ENCODE measurements around the gene NEU3.
"Not testable (repeated sequence)": the region's sequence is repeated elsewhere in the genome, so short reads cannot be mapped to it uniquely, and the experiment has no call there.

NEU3 gene

DNA sequence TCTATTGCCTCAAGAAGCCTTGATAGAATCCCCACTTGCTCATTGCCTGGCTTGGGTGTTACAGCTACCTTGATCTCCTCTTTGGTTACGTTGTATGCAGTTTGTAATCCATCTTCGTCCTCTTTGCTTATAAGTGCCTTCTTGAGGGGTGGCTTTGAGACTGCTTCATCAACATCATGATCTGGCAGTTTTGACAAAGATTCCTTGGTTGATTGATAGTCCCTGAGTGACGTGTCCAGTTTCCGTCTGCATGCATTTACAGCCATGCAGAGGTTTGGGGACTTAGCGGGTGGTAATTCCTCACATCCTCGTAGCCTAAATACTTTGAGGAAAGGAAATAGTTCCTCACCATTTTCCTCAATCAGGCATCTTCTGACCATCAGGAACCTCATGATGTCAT lies 23.1 kb downstream of the NEU3 start:
- Histone ChIP-seq H3K4me3 (ENCODE audit: low read length in 2 of 2) (no peak overlapping the region), H3K36me3 (ENCODE audit: control insufficient read depth in 2 of 2, insufficient read depth in 2 of 2, low read length in 2 of 2) (peaks cover 3 to 5% of the 10 kb centered on the region in 2 donors), H3K27me3 (ENCODE audit: control insufficient read depth in 1 of 2, insufficient read depth in 2 of 2, low read length in 2 of 2) (no peaks in the 10 kb centered on the region), H3K27ac (ENCODE audit: low read length) (no peak overlapping the region), H3K4me1 (ENCODE audit: control insufficient read depth, insufficient read depth, low read length) (peaks cover 10% of the 10 kb centered on the region), H3K9me3 (ENCODE audit: control insufficient read depth in 2 of 2, low read length in 2 of 2) (no peaks in the 10 kb centered on the region), H3K9ac (ENCODE audit: low read length in 2 of 2) (no peak overlapping the region)

DNA sequence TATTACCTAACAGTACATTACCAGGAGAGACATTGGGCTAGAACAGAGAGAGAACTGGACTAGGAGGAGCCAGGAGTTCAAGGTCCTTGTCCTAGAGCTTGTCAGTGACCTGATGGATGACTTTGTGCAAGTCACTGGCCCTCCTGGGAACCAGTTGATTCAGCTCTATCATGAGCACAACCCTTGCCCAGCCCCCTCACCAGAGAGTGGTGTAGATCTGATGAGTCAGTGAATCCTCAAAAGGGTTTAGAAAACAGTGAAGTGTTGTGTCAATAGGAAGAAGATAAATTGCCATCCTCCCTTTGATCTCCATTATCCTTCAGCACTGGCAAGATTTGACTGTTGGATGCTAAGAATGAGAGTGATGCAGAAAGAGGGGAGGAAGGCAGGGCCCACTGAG lies 24.3 kb downstream of the NEU3 start:
- Histone ChIP-seq H3K9ac (ENCODE audit: low read length in 2 of 2) (no peak overlapping the region), H3K27ac (ENCODE audit: low read length) (no peak overlapping the region), H3K4me1 (ENCODE audit: control insufficient read depth, insufficient read depth, low read length) (peaks cover 10% of the 10 kb centered on the region), H3K4me3 (ENCODE audit: low read length in 2 of 2) (no peak overlapping the region), H3K27me3 (ENCODE audit: control insufficient read depth in 1 of 2, insufficient read depth in 2 of 2, low read length in 2 of 2) (no peaks in the 10 kb centered on the region), H3K36me3 (ENCODE audit: control insufficient read depth in 2 of 2, insufficient read depth in 2 of 2, low read length in 2 of 2) (peaks cover 0 to 5% of the 10 kb centered on the region in 2 donors), H3K9me3 (ENCODE audit: control insufficient read depth in 2 of 2, low read length in 2 of 2) (no peaks in the 10 kb centered on the region)

DNA sequence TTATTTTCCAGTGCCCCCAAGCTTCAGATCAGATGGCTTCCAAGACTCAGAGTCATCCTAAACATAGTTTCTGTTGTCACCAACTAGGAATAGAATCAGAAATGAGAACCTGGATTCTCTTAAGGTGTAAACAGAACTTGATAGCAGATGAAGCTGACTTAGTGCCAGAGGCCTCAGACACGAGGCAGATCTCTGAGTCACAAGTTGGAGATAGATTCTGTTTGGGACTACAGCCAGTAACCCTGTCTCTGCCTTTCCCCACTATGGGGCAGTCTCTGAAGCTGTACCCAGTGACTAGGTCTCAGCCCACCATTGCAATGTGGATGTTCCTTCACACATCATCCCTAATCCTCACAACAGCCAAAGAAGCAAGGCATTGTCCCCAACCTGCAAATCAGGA lies 25.4 kb downstream of the NEU3 start:
- H3K4me1 ChIP-seq (ENCODE audit: control insufficient read depth, insufficient read depth, low read length), result peaks cover 10% of the 10 kb centered on the region
- H3K9ac ChIP-seq (ENCODE audit: low read length in 2 of 2), result no peak overlapping the region
- H3K4me3 ChIP-seq (ENCODE audit: low read length in 2 of 2), result peak overlapping the region in 1 of 2 donors; percentile 5
- H3K36me3 ChIP-seq (ENCODE audit: control insufficient read depth in 2 of 2, insufficient read depth in 2 of 2, low read length in 2 of 2), result peaks cover 0 to 4% of the 10 kb centered on the region in 2 donors
- no peaks in the 10 kb centered on the region for H3K9me3 ChIP-seq (ENCODE audit: control insufficient read depth in 2 of 2, low read length in 2 of 2)
- no peak overlapping the region for H3K27ac ChIP-seq (ENCODE audit: low read length)
- no peaks in the 10 kb centered on the region for H3K27me3 ChIP-seq (ENCODE audit: control insufficient read depth in 1 of 2, insufficient read depth in 2 of 2, low read length in 2 of 2)

DNA sequence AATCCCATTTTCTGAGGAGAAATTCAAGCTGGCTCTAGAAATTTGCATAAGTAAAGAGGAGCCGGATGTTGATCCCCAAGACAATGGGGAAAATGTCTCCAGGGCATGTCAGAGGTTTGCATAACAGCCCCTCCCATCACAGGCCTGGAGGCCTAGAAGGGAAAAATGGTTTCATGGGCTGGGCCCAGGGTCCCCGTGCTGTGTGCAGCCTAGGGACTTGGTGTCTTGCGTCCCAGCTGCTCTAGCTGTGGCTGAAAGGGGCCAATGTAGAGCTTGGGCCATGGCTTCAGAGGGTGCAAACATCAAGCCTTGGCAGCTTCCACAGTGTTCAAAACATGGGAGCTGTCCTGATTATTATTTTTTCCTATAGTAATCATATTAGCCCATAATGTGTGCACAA lies 30.5 kb downstream of the NEU3 start:
- H3K9ac ChIP-seq (ENCODE audit: low read length in 2 of 2); H3K4me3 ChIP-seq (ENCODE audit: low read length in 2 of 2); H3K27me3 ChIP-seq (ENCODE audit: control insufficient read depth in 1 of 2, insufficient read depth in 2 of 2, low read length in 2 of 2); H3K36me3 ChIP-seq (ENCODE audit: control insufficient read depth in 2 of 2, insufficient read depth in 2 of 2, low read length in 2 of 2); H3K27ac ChIP-seq (ENCODE audit: low read length); H3K9me3 ChIP-seq (ENCODE audit: control insufficient read depth in 2 of 2, low read length in 2 of 2); H3K4me1 ChIP-seq (ENCODE audit: control insufficient read depth, insufficient read depth, low read length): not testable (repeated sequence)

DNA sequence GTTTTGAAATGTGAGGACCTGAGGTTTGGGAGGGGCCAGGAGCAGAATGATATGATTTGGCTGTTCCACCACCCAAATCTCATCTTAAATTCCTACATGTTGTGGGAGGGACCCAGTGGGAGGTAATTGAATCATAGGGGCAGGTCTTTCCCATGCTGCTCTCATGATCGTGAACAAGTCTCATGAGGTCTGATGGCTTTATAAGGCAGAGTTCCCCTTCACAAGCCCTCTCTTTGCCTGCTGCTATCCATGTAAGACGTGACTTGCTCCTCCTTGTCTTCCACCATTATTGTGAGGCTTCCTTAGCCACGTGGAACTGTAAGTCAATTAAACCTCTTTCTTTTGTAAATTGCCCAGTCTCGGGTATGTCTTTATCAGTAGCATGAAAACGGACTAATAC lies 31.6 kb downstream of the NEU3 start:
- H3K9me3 ChIP-seq (ENCODE audit: control insufficient read depth in 2 of 2, low read length in 2 of 2); H3K27me3 ChIP-seq (ENCODE audit: control insufficient read depth in 1 of 2, insufficient read depth in 2 of 2, low read length in 2 of 2); H3K27ac ChIP-seq (ENCODE audit: low read length); H3K4me1 ChIP-seq (ENCODE audit: control insufficient read depth, insufficient read depth, low read length); H3K9ac ChIP-seq (ENCODE audit: low read length in 2 of 2); H3K4me3 ChIP-seq (ENCODE audit: low read length in 2 of 2); H3K36me3 ChIP-seq (ENCODE audit: control insufficient read depth in 2 of 2, insufficient read depth in 2 of 2, low read length in 2 of 2): not testable (repeated sequence)

DNA sequence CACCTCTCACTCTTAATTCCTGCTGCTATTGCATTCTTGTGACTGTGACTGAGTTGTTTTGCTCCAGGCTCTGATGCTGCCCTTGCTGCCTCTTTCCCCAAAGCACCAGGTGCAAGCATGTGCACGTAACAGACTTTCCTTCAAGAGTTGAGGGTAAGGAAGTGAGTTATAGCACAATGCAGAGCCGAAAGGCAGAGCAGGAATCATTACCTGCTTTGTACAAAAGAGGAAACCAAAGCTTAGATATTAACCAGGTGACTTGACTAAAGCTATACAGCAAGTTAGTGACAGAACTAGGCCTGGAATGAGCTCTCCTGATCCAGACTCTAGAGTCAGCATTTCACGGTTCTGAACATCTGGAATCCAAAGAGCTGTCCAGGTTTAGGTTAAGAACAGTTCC lies 33.6 kb downstream of the NEU3 start:
- Histone ChIP-seq H3K9me3 (ENCODE audit: control insufficient read depth in 2 of 2, low read length in 2 of 2) (no peaks in the 10 kb centered on the region), H3K4me3 (ENCODE audit: low read length in 2 of 2) (no peak overlapping the region), H3K9ac (ENCODE audit: low read length in 2 of 2) (no peak overlapping the region), H3K27me3 (ENCODE audit: control insufficient read depth in 1 of 2, insufficient read depth in 2 of 2, low read length in 2 of 2) (no peaks in the 10 kb centered on the region), H3K4me1 (ENCODE audit: control insufficient read depth, insufficient read depth, low read length) (no peaks in the 10 kb centered on the region), H3K36me3 (ENCODE audit: control insufficient read depth in 2 of 2, insufficient read depth in 2 of 2, low read length in 2 of 2) (no peaks in the 10 kb centered on the region), H3K27ac (ENCODE audit: low read length) (no peak overlapping the region)

DNA sequence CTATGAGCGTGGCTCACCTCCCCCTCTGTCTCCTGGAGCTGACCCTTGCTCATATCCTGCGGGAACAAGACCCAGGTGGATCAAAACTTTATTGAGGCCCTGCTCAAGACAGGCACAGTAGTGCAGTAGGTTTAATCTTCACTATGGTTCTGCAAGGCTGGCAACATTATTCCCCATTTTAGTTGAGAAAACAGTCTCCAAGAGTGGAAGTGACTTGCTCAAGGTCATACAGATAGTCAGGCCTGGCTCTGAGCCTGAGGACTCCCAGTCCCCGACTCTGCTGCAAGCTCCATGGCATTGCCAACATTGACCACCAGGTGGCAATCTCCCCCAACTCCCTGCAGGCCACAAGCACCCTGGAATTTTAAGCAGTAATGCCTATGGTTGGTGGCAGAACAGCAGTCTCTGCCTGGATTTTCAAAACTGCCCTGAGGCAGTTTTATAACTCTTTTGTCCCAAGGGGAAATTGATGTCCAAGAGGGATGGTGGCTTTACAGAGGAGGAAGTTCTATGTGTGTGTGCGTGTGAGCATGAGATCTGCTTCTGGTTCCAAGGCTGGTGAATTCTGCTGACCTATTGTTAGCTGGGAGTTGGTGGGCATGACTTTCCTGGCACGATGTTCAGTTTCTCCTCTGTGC lies 34.1 kb downstream of the NEU3 start:
- no peak overlapping the region for H3K9ac ChIP-seq (ENCODE audit: low read length in 2 of 2)
- H3K4me3 ChIP-seq (ENCODE audit: low read length in 2 of 2), result no peak overlapping the region
- no peak overlapping the region for H3K27ac ChIP-seq (ENCODE audit: low read length)

DNA sequence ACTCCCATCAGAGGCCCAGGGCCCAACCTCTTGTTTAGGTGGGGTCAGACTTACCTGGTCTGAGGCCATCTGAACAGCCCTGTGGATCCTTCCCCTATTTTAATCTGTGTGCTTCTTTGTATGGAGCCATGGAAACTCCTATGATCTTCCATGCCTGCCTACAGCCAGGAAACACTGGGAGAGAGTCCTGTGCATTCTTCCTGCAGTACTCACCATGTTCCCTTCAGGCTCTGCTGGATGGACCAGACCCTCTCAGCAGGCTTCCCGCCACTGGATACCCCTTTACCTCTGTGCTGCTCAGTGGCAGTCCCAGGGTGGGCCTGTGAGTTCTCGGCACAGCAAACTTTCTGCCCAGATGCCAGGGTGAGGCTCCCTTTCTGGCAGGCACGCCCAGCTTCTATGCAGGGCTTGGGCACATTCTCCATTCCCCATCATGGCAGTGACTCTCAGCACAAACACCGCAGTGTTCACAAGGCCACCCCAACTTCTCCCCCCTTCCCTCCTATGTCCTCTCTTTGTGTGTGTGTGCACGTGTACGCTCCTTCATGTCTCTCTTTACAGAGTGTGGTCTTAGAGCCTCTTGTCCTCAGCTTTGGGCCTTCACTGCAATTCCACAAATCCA lies 34.8 kb downstream of the NEU3 start:
- H3K36me3 ChIP-seq (ENCODE audit: control insufficient read depth in 2 of 2, insufficient read depth in 2 of 2, low read length in 2 of 2), result no peaks in the 10 kb centered on the region
- H3K4me3 ChIP-seq (ENCODE audit: low read length in 2 of 2), result no peak overlapping the region
- H3K27me3 ChIP-seq (ENCODE audit: control insufficient read depth in 1 of 2, insufficient read depth in 2 of 2, low read length in 2 of 2), result no peaks in the 10 kb centered on the region
- H3K27ac ChIP-seq (ENCODE audit: low read length), result no peak overlapping the region
- no peaks in the 10 kb centered on the region for H3K4me1 ChIP-seq (ENCODE audit: control insufficient read depth, insufficient read depth, low read length)
- no peak overlapping the region for H3K9ac ChIP-seq (ENCODE audit: low read length in 2 of 2)
- no peaks in the 10 kb centered on the region for H3K9me3 ChIP-seq (ENCODE audit: control insufficient read depth in 2 of 2, low read length in 2 of 2)

More for the DNA sequence above, 34.1 kb downstream of the NEU3 start:
- Histone ChIP-seq H3K9me3 (ENCODE audit: control insufficient read depth in 2 of 2, low read length in 2 of 2) (no peaks in the 10 kb centered on the region), H3K27me3 (ENCODE audit: control insufficient read depth in 1 of 2, insufficient read depth in 2 of 2, low read length in 2 of 2) (no peaks in the 10 kb centered on the region), H3K36me3 (ENCODE audit: control insufficient read depth in 2 of 2, insufficient read depth in 2 of 2, low read length in 2 of 2) (no peaks in the 10 kb centered on the region), H3K4me1 (ENCODE audit: control insufficient read depth, insufficient read depth, low read length) (no peaks in the 10 kb centered on the region)

DNA sequence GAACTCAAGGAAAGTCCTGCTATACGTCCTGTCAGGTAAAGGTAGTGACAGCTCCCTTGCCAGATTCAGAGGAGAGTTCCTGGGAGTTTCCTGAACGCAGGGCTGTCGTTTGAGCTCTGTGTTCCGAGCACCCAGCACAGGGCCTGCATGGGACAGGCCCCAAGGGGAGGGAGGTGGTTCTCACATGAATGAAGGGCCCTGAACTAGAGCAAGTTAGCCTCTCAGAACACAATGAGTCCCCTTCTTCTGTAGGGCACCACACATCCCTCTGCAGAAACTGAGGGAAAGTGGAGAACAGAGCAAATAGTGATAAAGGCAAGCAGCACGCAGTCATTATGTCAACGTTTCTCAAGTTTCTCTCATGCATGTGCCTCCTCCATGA lies 35.3 kb downstream of the NEU3 start:
- H3K9ac ChIP-seq (ENCODE audit: low read length in 2 of 2), result no peak overlapping the region
- no peaks in the 10 kb centered on the region for H3K9me3 ChIP-seq (ENCODE audit: control insufficient read depth in 2 of 2, low read length in 2 of 2)
- H3K27ac ChIP-seq (ENCODE audit: low read length), result no peak overlapping the region

DNA sequence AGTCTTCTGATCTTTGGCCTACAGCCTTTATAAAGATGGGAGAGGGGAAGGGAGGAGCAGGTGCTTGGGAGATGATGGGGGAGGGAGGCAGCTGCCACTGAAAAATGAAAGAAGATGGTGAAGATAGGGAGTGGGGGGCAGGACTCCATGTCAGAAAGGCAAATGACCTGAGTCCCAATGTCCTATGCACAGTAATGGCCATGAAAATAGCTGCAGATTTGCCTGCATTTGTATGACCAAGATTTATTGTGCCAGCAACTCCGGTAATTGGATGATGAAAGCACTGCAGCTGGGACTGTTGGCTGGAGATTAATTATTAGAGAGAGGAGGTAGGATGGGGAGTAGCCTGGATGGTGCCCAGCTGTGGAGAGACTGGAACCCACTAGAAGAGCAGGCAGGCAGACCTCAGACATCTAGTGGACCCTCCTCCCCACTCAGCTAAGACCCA lies 36.1 kb downstream of the NEU3 start:
- Histone ChIP-seq H3K4me3 (ENCODE audit: low read length in 2 of 2) (no peak overlapping the region), H3K9me3 (ENCODE audit: control insufficient read depth in 2 of 2, low read length in 2 of 2) (no peaks in the 10 kb centered on the region), H3K27ac (ENCODE audit: low read length) (no peak overlapping the region), H3K27me3 (ENCODE audit: control insufficient read depth in 1 of 2, insufficient read depth in 2 of 2, low read length in 2 of 2) (no peaks in the 10 kb centered on the region), H3K4me1 (ENCODE audit: control insufficient read depth, insufficient read depth, low read length) (no peaks in the 10 kb centered on the region), H3K36me3 (ENCODE audit: control insufficient read depth in 2 of 2, insufficient read depth in 2 of 2, low read length in 2 of 2) (no peaks in the 10 kb centered on the region), H3K9ac (ENCODE audit: low read length in 2 of 2) (no peak overlapping the region)

More for the DNA sequence above, 35.3 kb downstream of the NEU3 start:
- Histone ChIP-seq H3K27me3 (ENCODE audit: control insufficient read depth in 1 of 2, insufficient read depth in 2 of 2, low read length in 2 of 2) (no peaks in the 10 kb centered on the region), H3K36me3 (ENCODE audit: control insufficient read depth in 2 of 2, insufficient read depth in 2 of 2, low read length in 2 of 2) (no peaks in the 10 kb centered on the region), H3K4me1 (ENCODE audit: control insufficient read depth, insufficient read depth, low read length) (no peaks in the 10 kb centered on the region), H3K4me3 (ENCODE audit: low read length in 2 of 2) (no peak overlapping the region)

DNA sequence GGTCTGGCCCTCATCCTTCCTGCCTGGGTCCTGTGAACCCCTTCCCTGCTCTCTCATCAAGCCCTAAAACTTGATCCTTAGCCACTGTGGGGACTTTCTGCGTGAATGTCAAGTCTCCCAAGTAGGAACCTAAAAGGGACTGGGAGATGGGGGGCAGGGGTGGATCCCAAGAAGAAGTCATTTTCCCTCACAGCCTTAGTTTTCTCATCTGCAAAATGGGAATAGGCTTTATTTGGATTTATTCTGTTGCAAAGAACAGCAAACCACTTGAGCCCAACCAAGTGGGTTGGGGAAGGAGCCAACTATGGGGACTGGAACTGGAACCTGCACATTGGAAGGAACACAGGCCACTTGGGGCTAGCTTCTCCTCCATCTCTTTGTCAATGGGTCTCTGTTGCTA lies 36.8 kb downstream of the NEU3 start:
- Histone ChIP-seq H3K27ac (ENCODE audit: low read length) (no peak overlapping the region), H3K9me3 (ENCODE audit: control insufficient read depth in 2 of 2, low read length in 2 of 2) (no peaks in the 10 kb centered on the region), H3K36me3 (ENCODE audit: control insufficient read depth in 2 of 2, insufficient read depth in 2 of 2, low read length in 2 of 2) (no peaks in the 10 kb centered on the region), H3K27me3 (ENCODE audit: control insufficient read depth in 1 of 2, insufficient read depth in 2 of 2, low read length in 2 of 2) (no peaks in the 10 kb centered on the region), H3K9ac (ENCODE audit: low read length in 2 of 2) (no peak overlapping the region), H3K4me3 (ENCODE audit: low read length in 2 of 2) (no peak overlapping the region), H3K4me1 (ENCODE audit: control insufficient read depth, insufficient read depth, low read length) (no peaks in the 10 kb centered on the region)
